ENCODE data around the gene OR6J1. TPM values are rescaled to one million over a fixed set of nuclear protein-coding genes. Genes with fewer than 3 reads are reported as not detected.

The OR6J1 gene
- total and polyA plus RNA-seq, 10 of the 15 experiments (the other 5 are each of a cell fraction or from before 2014, with no cell fraction given), result not detected

- no peaks in the 10 kb centered on the region for H3K9me3 ChIP-seq (replicated peaks; ENCODE audit: control insufficient read depth, insufficient read depth, low read length)
- 95% methylated on average over 6 of the region's 6 CpGs for WGBS (ENCODE audit: insufficient coverage, insufficient replicate concordance, low lambda C conversion rate, missing lambda C conversion rate)
- DNase-seq (ENCODE audit: low read depth, low spot score) (no peak), ATAC-seq (no peak), FAIRE-seq (no peak)
- H3K36me3 ChIP-seq (ENCODE audit: control insufficient read depth in 2 of 2, insufficient read depth in 2 of 2, low read length in 1 of 2), result peaks cover 2 to 11% of the 10 kb centered on the region in 2 experiments; a peak in 3 of 4 replicates
- no peaks in the 10 kb centered on the region for H3K27me3 ChIP-seq (replicated peaks in 1 of 2; ENCODE audit: control insufficient read depth in 2 of 2, insufficient read depth in 2 of 2, low read length in 1 of 2)
- H3K27ac ChIP-seq (ENCODE audit: control insufficient read depth, insufficient read depth), result no peak overlapping the region
- RAD21 ChIA-PET (ENCODE audit: unreplicated experiment), result no interaction called here
- no peak overlapping the region for H3K9ac ChIP-seq (ENCODE audit: control insufficient read depth, insufficient read depth, low read length)
- POLR2A ChIA-PET, result no interaction called here
- TF ChIP-seq PAX8 (IDR thresholded peaks at IDR 0.05), result no peak
- no peak for TF ChIP-seq NR2C2 (IDR thresholded peaks at IDR 0.05; ENCODE audit: borderline replicate concordance, control insufficient read depth, insufficient read length, low read depth)
- no peak for TF ChIP-seq TAF1 (IDR thresholded peaks at IDR 0.05; ENCODE audit: borderline replicate concordance, low read depth, low read length)
- no peaks in the 10 kb centered on the region for H4K20me1 ChIP-seq (ENCODE audit: control insufficient read depth, insufficient read depth)
- H3K4me3 ChIP-seq, result no peak overlapping the region
- BruUV-seq (replicated peaks), result no TSS peak
- no peaks in the 10 kb centered on the region for H3K79me2 ChIP-seq (ENCODE audit: control insufficient read depth, insufficient read depth, low read length)
- CTCF ChIA-PET, result interaction anchor here (1.9 kb wide), 1 partner anchor 15 kb away, joined by 6 read pairs; no protein-coding TSS in a partner anchor
- no peak overlapping the region for H2AFZ ChIP-seq (ENCODE audit: control insufficient read depth, low read depth, low read length)
- peaks cover 8% of the 10 kb centered on the region for H3K4me1 ChIP-seq (ENCODE audit: control insufficient read depth, insufficient read depth, low read length)
- intact Hi-C loops (cut with micrococcal nuclease; ENCODE audit: unreplicated experiment) (no loop called here), in situ Hi-C loops (cut with MboI) (no loop called here)
- H3K4me2 ChIP-seq (ENCODE audit: control insufficient read depth, insufficient read depth), result no peak overlapping the region
- SMC1A ChIA-PET (ENCODE audit: uncharacterized antibody, unreplicated experiment), result no interaction called here
These were observed 37.8 kb downstream of the OR6J1 start for GRCh38 chr14:22606380-22606779.

DNA sequence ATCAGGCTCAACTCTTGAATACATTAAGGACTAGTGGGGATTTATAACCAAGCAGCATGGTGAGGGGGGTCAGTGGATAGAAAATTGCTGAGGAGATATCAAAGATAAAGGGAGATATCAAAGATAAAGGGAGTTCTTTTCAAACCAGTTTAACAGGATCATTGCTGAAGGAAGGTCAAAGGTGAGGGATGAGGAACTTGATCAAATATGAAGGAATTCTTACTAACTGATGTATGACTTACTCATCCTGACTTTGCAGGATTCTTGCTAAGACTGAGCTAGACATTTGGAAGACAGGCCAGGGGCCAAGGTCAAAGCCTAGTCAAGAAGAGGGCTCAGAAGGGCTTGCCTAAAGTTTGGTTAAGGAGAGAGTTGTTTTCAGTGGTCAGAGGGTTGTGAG, 41.3 kb downstream of the OR6J1 start:
- Histone ChIP-seq H3K9ac (ENCODE audit: control insufficient read depth, insufficient read depth, low read length) (no peak overlapping the region), H4K20me1 (ENCODE audit: control insufficient read depth, insufficient read depth) (no peaks in the 10 kb centered on the region), H3K36me3 (ENCODE audit: control insufficient read depth in 2 of 2, insufficient read depth in 2 of 2, low read length in 1 of 2) (peaks cover 2 to 4% of the 10 kb centered on the region in 2 experiments; a peak in 2 of 4 replicates), H3K9me3 (replicated peaks; ENCODE audit: control insufficient read depth, insufficient read depth, low read length) (no peaks in the 10 kb centered on the region), H3K27ac (ENCODE audit: control insufficient read depth, insufficient read depth) (no peak overlapping the region), H3K4me2 (ENCODE audit: control insufficient read depth, insufficient read depth) (no peak overlapping the region), H2AFZ (ENCODE audit: control insufficient read depth, low read depth, low read length) (no peak overlapping the region), H3K79me2 (ENCODE audit: control insufficient read depth, insufficient read depth, low read length) (no peaks in the 10 kb centered on the region), H3K4me3 (no peak overlapping the region), H3K4me1 (ENCODE audit: control insufficient read depth, insufficient read depth, low read length) (peaks cover 19% of the 10 kb centered on the region), H3K27me3 (replicated peaks in 1 of 2; ENCODE audit: control insufficient read depth in 2 of 2, insufficient read depth in 2 of 2, low read length in 1 of 2) (no peaks in the 10 kb centered on the region)
- SMC1A ChIA-PET (ENCODE audit: uncharacterized antibody, unreplicated experiment), result interaction anchor here (7.4 kb wide), 1 partner anchor 15 kb away, joined by 72 read pairs; the partner anchor contains the start of gene DAD1
- CTCF ChIA-PET, result no interaction called here
- in situ Hi-C loops (cut with MboI), result no loop called here
- DNase-seq (ENCODE audit: low read depth, low spot score), result no peak
- no peak for FAIRE-seq
- no TSS peak for BruUV-seq (replicated peaks)
- RAD21 ChIA-PET (ENCODE audit: unreplicated experiment), result interaction anchor here (0.7 to 5.7 kb wide), 2 partner anchors 14 to 31 kb away, joined by 3 to 53 read pairs; partner anchors contain the start of gene DAD1
- intact Hi-C loops (cut with micrococcal nuclease; ENCODE audit: unreplicated experiment), result no loop called here
- POLR2A ChIA-PET, result no interaction called here
- ATAC-seq, result no peak
- no peak for TF ChIP-seq NFXL1 (IDR thresholded peaks at IDR 0.05; ENCODE audit: borderline replicate concordance)
- TF ChIP-seq, protein P1, sequence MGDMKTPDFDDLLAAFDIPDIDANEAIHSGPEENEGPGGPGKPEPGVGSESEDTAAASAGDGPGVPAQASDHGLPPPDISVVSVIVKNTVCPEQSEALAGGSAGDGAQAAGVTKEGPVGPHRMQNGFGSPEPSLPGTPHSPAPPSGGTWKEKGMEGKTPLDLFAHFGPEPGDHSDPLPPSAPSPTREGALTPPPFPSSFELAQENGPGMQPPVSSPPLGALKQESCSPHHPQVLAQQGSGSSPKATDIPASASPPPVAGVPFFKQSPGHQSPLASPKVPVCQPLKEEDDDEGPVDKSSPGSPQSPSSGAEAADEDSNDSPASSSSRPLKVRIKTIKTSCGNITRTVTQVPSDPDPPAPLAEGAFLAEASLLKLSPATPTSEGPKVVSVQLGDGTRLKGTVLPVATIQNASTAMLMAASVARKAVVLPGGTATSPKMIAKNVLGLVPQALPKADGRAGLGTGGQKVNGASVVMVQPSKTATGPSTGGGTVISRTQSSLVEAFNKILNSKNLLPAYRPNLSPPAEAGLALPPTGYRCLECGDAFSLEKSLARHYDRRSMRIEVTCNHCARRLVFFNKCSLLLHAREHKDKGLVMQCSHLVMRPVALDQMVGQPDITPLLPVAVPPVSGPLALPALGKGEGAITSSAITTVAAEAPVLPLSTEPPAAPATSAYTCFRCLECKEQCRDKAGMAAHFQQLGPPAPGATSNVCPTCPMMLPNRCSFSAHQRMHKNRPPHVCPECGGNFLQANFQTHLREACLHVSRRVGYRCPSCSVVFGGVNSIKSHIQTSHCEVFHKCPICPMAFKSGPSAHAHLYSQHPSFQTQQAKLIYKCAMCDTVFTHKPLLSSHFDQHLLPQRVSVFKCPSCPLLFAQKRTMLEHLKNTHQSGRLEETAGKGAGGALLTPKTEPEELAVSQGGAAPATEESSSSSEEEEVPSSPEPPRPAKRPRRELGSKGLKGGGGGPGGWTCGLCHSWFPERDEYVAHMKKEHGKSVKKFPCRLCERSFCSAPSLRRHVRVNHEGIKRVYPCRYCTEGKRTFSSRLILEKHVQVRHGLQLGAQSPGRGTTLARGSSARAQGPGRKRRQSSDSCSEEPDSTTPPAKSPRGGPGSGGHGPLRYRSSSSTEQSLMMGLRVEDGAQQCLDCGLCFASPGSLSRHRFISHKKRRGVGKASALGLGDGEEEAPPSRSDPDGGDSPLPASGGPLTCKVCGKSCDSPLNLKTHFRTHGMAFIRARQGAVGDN (IDR thresholded peaks at IDR 0.05), result no peak
- TF ChIP-seq BRCA1 (IDR thresholded peaks at IDR 0.05; ENCODE audit: low read depth, low read length), result no peak
- no peak for TF ChIP-seq ESRRA (IDR thresholded peaks at IDR 0.05; ENCODE audit: low read length)
- TF ChIP-seq PKNOX1 (IDR thresholded peaks at IDR 0.05), result no peak
- TF ChIP-seq, protein P2, sequence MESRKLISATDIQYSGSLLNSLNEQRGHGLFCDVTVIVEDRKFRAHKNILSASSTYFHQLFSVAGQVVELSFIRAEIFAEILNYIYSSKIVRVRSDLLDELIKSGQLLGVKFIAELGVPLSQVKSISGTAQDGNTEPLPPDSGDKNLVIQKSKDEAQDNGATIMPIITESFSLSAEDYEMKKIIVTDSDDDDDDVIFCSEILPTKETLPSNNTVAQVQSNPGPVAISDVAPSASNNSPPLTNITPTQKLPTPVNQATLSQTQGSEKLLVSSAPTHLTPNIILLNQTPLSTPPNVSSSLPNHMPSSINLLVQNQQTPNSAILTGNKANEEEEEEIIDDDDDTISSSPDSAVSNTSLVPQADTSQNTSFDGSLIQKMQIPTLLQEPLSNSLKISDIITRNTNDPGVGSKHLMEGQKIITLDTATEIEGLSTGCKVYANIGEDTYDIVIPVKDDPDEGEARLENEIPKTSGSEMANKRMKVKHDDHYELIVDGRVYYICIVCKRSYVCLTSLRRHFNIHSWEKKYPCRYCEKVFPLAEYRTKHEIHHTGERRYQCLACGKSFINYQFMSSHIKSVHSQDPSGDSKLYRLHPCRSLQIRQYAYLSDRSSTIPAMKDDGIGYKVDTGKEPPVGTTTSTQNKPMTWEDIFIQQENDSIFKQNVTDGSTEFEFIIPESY (IDR thresholded peaks at IDR 0.05), result no peak
